ENCODE measurements around the gene OR10H3. TPM values are rescaled to one million over a fixed set of nuclear protein-coding genes. Genes with fewer than 3 reads are reported as not detected.

Gene OR10H3
- polyA plus RNA-seq, 1 donor (not counting 4 experiments of a cell fraction or from before 2014, with no cell fraction given) = not detected

DNA sequence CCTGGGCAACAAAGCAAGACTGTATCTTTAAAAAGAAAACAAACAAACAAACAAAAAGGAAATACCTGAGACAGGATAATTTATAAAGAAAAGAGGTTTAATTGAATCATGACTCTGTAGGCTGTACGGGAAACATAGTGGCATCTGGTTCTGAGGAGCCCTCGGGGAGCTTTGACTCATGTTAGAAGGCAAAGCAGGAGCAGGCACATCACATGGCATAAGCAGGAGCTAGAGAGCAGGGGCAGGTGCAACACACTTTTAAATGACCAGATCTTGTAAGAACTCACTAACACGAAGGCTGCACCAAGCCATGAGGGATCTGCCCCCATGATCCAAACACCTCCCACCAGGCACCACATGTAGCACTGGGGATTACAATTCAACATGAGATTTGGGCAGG is 23.1 kb upstream of the OR10H3 start:
- Histone ChIP-seq H3K27ac (ENCODE audit: control insufficient read depth, insufficient read depth, low read length) (no peak overlapping the region), H3K36me3 (ENCODE audit: control insufficient read depth in 2 of 2, extremely low read depth in 1 of 2, insufficient read depth in 2 of 2, low read length in 2 of 2) (no peaks in the 10 kb centered on the region), H3K4me1 (ENCODE audit: control insufficient read depth, extremely low read depth, insufficient read depth, low read length) (no peaks in the 10 kb centered on the region), H3K9ac (ENCODE audit: control insufficient read depth, extremely low read depth, insufficient read depth, low read length) (no peak overlapping the region), H3K9me1 (ENCODE audit: control insufficient read depth, extremely low read depth, insufficient read depth, low read length) (no peaks in the 10 kb centered on the region), H3K79me2 (ENCODE audit: control insufficient read depth, insufficient read depth, low read length) (no peaks in the 10 kb centered on the region), H3K4me2 (ENCODE audit: control insufficient read depth, extremely low read depth, insufficient read depth, low read depth, low read length) (no peak overlapping the region), H3K4me3 (ENCODE audit: control insufficient read depth in 2 of 3, extremely low read depth in 1 of 3, insufficient read depth in 2 of 3, low read depth in 1 of 3, low read length in 3 of 3) (no peak overlapping the region), H2AFZ (ENCODE audit: control insufficient read depth, low read length) (no peak overlapping the region), H3K9me3 (ENCODE audit: control insufficient read depth, low read depth, low read length) (no peaks in the 10 kb centered on the region), H4K20me1 (ENCODE audit: control insufficient read depth, extremely low read depth, insufficient read depth, low read length) (no peaks in the 10 kb centered on the region), H3K27me3 (ENCODE audit: control insufficient read depth, extremely low read depth, insufficient read depth, low read length) (no peaks in the 10 kb centered on the region)
- dilution Hi-C loops (cut with MboI; ENCODE audit: extremely low pct_ligation_motif_present, low sequenced_read_pairs) = no loop called here
- TF ChIP-seq, protein P1, sequence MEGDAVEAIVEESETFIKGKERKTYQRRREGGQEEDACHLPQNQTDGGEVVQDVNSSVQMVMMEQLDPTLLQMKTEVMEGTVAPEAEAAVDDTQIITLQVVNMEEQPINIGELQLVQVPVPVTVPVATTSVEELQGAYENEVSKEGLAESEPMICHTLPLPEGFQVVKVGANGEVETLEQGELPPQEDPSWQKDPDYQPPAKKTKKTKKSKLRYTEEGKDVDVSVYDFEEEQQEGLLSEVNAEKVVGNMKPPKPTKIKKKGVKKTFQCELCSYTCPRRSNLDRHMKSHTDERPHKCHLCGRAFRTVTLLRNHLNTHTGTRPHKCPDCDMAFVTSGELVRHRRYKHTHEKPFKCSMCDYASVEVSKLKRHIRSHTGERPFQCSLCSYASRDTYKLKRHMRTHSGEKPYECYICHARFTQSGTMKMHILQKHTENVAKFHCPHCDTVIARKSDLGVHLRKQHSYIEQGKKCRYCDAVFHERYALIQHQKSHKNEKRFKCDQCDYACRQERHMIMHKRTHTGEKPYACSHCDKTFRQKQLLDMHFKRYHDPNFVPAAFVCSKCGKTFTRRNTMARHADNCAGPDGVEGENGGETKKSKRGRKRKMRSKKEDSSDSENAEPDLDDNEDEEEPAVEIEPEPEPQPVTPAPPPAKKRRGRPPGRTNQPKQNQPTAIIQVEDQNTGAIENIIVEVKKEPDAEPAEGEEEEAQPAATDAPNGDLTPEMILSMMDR (optimal IDR thresholded peaks at IDR 0.05 in 1 of 3, IDR thresholded peaks at IDR 0.05 in 1 of 3, conservative IDR thresholded peaks at IDR 0.05 in 1 of 3; ENCODE audit: extremely low read depth in 1 of 3, insufficient read depth in 2 of 3, low read length in 3 of 3) = no peak
- TF ChIP-seq EZH2 (IDR thresholded peaks at IDR 0.05; ENCODE audit: low read length) = no peak
- FAIRE-seq = no peak
- DNase-seq (ENCODE audit: low read depth, low spot score) = no peak

DNA sequence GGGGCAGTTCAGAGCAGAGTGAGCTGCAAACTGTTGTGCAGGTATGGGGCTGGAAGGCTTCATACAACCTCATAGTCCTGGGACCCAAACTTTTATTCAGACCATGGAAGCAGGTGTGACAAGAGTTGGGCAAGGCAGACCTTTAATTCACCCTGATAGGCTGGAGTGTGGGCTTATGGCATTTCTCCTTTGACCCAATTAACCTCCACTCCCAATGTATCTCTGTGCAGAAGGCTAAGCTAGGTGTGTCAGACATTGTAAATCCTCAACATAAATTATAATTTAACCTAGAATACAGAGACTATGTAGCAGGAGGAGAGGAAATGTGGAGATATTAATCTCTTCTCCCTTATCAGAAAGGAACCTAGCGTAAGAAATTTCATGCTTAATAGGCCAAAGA is 22.1 kb upstream of the OR10H3 start:
- Histone ChIP-seq H3K27me3 (ENCODE audit: control insufficient read depth, extremely low read depth, insufficient read depth, low read length) (no peaks in the 10 kb centered on the region), H3K36me3 (ENCODE audit: control insufficient read depth in 2 of 2, extremely low read depth in 1 of 2, insufficient read depth in 2 of 2, low read length in 2 of 2) (no peaks in the 10 kb centered on the region), H3K27ac (ENCODE audit: control insufficient read depth, insufficient read depth, low read length) (no peak overlapping the region), H3K9me1 (ENCODE audit: control insufficient read depth, extremely low read depth, insufficient read depth, low read length) (no peaks in the 10 kb centered on the region), H3K4me1 (ENCODE audit: control insufficient read depth, extremely low read depth, insufficient read depth, low read length) (no peaks in the 10 kb centered on the region), H2AFZ (ENCODE audit: control insufficient read depth, low read length) (no peak overlapping the region), H3K4me2 (ENCODE audit: control insufficient read depth, extremely low read depth, insufficient read depth, low read depth, low read length) (no peak overlapping the region), H3K4me3 (ENCODE audit: control insufficient read depth in 2 of 3, extremely low read depth in 1 of 3, insufficient read depth in 2 of 3, low read depth in 1 of 3, low read length in 3 of 3) (no peak overlapping the region), H3K79me2 (ENCODE audit: control insufficient read depth, insufficient read depth, low read length) (no peaks in the 10 kb centered on the region), H4K20me1 (ENCODE audit: control insufficient read depth, extremely low read depth, insufficient read depth, low read length) (no peaks in the 10 kb centered on the region), H3K9me3 (ENCODE audit: control insufficient read depth, low read depth, low read length) (no peaks in the 10 kb centered on the region), H3K9ac (ENCODE audit: control insufficient read depth, extremely low read depth, insufficient read depth, low read length) (no peak overlapping the region)
- FAIRE-seq (no peak), DNase-seq (ENCODE audit: low read depth, low spot score) (no peak)
- no peak for TF ChIP-seq EZH2 (IDR thresholded peaks at IDR 0.05; ENCODE audit: low read length)
- TF ChIP-seq, protein P1 (optimal IDR thresholded peaks at IDR 0.05 in 1 of 3, IDR thresholded peaks at IDR 0.05 in 1 of 3, conservative IDR thresholded peaks at IDR 0.05 in 1 of 3; ENCODE audit: extremely low read depth in 1 of 3, insufficient read depth in 2 of 3, low read length in 3 of 3) = no peak
- dilution Hi-C loops (cut with MboI; ENCODE audit: extremely low pct_ligation_motif_present, low sequenced_read_pairs) = no loop called here

Data from keratinocyte (primary cell).